ENCODE results near the gene ABCA4.

Gene ABCA4

GRCh38 chr1:93979718-93980319 lies 141.1 kb downstream of the ABCA4 start:
- no peak for DNase-seq (ENCODE audit: low spot score)

- no peak for DNase-seq (ENCODE audit: low spot score)
These were observed 141.8 kb downstream of the ABCA4 start for GRCh38 chr1:93979040-93979717.

- DNase-seq (ENCODE audit: low spot score) = no peak
These were observed 143.4 kb downstream of the ABCA4 start for GRCh38 chr1:93977598-93977945.

GRCh38 chr1:93976711-93977597 lies 144.0 kb downstream of the ABCA4 start:
- DNase-seq (ENCODE audit: low spot score) = no peak

GRCh38 chr1:93976291-93976690 lies 144.7 kb downstream of the ABCA4 start:
- no peak for DNase-seq (ENCODE audit: low spot score)

- no peak for DNase-seq (ENCODE audit: low spot score)
These were observed 148.6 kb downstream of the ABCA4 start for GRCh38 chr1:93972341-93972740.

- DNase-seq (ENCODE audit: low spot score) = no peak
These were observed 151.1 kb downstream of the ABCA4 start for GRCh38 chr1:93969887-93970286.

- no peak for DNase-seq (ENCODE audit: low spot score)
These were observed 151.6 kb downstream of the ABCA4 start for GRCh38 chr1:93969371-93969770.

- DNase-seq (ENCODE audit: low spot score) = no peak
These were observed 153.6 kb downstream of the ABCA4 start for GRCh38 chr1:93967306-93967705.

- DNase-seq (ENCODE audit: low spot score) = no peak
These were observed 155.1 kb downstream of the ABCA4 start for GRCh38 chr1:93965888-93966287.

GRCh38 chr1:93965256-93965655 lies 155.7 kb downstream of the ABCA4 start:
- DNase-seq (ENCODE audit: low spot score) = no peak

GRCh38 chr1:93964777-93965200 lies 156.2 kb downstream of the ABCA4 start:
- no peak for DNase-seq (ENCODE audit: low spot score)

- DNase-seq (ENCODE audit: low spot score) = no peak
These were observed 156.7 kb downstream of the ABCA4 start for GRCh38 chr1:93964096-93964776.

- no peak for DNase-seq (ENCODE audit: low spot score)
These were observed 157.4 kb downstream of the ABCA4 start for GRCh38 chr1:93963585-93963984.

- DNase-seq (ENCODE audit: low spot score) = no peak
These were observed 159.0 kb downstream of the ABCA4 start for GRCh38 chr1:93961906-93962305.

- no peak for DNase-seq (ENCODE audit: low spot score)
These were observed 159.5 kb downstream of the ABCA4 start for GRCh38 chr1:93961443-93961842.

- no peak for DNase-seq (ENCODE audit: low spot score)
These were observed 160.3 kb downstream of the ABCA4 start for GRCh38 chr1:93960641-93961147.

GRCh38 chr1:93959413-93959812 lies 161.5 kb downstream of the ABCA4 start:
- no peak for DNase-seq (ENCODE audit: low spot score)

GRCh38 chr1:93958726-93959100 lies 162.2 kb downstream of the ABCA4 start:
- no peak for DNase-seq (ENCODE audit: low spot score)

GRCh38 chr1:93958032-93958725 lies 162.8 kb downstream of the ABCA4 start:
- DNase-seq (ENCODE audit: low spot score) = no peak

- no peak for DNase-seq (ENCODE audit: low spot score)
These were observed 165.2 kb downstream of the ABCA4 start for GRCh38 chr1:93955765-93956164.

Data from SK-N-DZ (cell line).